Measurements from ENCODE around the gene ZBTB20. TPM values are rescaled to one million over a fixed set of nuclear protein-coding genes. Genes with fewer than 3 reads are reported as not detected.

ZBTB20 gene
- polyA plus RNA-seq, 10 donors = 2.0 to 4.9 (median 3.7) TPM

DNA sequence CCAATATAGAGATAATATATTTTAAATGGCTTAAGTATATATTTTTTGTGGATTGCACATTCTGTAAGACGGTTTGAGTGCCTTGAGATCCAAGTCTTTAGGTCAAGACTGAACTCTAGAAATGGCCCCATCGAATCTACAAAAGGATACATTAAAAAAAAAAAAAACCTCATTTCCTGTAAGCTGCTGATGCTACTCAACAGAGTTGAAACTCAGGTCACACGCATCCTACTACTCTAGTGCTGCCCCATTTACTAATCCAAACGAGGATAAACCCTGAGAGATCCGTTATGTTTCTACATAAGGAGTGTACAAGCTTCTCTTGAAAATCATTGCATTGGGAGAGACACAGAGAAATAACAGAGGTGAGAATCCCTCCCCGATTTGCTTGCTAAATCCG, 666.0 kb downstream of the ZBTB20 start:
- DNase-seq = no peak

GRCh38 chr3:114480442-114480841, 666.6 kb downstream of the ZBTB20 start:
- DNase-seq = peak in 2 of 3 donors; percentile 6 to 22

GRCh38 chr3:114478801-114479200, 668.3 kb downstream of the ZBTB20 start:
- DNase-seq = no peak

DNA sequence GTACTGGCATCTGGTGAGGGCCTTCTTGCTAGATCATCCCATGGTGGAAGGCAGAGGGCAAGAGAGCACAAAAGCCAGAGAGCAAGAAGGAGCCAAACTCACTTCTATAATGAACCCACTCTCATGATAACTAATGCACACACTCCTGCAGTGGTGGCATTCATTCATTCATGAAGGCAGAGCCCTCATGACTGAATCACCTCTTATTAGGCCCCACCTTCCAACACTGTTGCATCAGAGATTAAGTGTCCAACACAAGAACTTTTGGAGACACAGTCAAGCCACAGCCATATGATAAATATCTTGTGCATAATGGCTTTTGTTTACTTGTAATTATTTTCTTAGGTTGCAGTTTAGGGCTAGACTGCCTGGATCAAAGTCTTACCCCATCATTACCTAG, 670.6 kb downstream of the ZBTB20 start:
- no peak for DNase-seq

- DNase-seq = no peak
These were observed 675.6 kb downstream of the ZBTB20 start for GRCh38 chr3:114471478-114471877.

- DNase-seq = no peak
These were observed 678.0 kb downstream of the ZBTB20 start for GRCh38 chr3:114469070-114469469.

- no peak for DNase-seq
These were observed 680.3 kb downstream of the ZBTB20 start for GRCh38 chr3:114466816-114467215.

DNA sequence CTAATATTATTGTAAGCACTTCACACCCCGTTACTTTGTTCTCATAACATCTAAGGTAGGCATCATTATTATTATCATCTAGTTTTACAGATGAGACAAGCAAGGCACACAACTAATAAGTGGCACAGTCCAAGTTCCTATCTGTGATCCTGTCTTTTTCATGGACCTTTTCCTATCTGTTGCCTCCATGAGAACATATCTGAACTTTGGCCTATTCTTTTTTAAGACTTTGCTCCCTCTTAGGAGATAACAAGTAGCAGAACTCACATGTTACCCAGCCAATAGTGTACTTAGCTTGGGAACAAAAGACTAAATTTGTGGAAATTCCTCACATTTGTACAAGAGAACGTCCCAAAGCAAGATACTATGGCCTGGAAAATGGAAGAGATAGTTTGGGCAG, 680.8 kb downstream of the ZBTB20 start:
- no peak for DNase-seq

DNA sequence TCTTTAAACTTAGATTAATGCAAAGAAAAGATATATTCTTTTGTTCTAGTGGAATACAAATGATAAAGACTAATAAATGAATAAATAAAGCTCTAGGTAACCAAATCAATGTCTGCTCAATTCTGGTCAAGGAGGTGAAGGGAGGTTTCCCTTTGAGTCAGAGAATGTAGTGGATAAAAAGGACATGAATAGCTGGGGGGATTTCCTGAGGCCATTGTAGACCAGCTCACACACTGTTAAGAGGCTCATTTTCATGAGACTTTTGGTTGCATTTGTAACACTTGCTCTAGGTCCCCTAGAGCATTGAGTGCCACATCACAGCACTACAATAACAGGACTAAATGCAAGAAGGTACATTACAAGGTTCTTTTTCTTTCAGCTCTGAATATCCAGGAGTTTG, 682.5 kb downstream of the ZBTB20 start:
- no peak for DNase-seq

DNA sequence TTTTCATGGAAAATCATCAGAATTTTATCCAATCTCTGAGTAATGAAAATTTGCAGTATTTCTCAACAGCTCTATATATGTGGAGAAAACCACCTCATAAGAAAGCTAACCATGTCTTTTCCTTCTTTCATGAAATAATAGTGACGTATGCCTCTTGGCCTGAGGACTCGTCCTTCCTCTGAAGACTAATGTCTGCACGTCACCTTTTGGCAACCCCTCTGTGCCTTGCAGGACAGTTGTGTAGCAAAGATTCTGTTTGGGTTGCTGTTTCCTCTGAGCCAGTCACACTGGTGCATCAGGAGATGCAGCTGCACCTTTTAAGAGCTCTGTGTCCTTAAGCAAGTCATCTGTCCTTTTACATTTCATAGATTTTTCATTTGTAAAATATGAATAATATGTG, 684.3 kb downstream of the ZBTB20 start:
- DNase-seq = no peak

DNA sequence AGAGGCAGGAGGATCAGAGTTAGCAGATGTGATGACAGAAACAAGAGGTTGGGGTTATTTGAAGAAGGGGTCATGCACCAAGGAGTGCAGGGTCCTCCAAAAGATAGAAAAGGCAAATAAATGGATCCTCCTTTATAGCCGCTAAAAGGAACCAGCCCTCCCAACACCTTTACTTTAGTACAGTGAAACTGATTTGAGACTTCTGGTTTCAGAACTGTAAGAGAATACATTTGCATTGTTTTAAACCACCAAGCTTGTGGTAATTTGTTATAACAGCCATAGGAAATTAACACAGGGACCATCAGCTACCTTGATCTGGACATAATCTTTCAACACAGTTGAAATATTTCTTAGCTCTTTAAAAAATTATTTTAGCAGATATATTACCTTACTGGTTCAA, 686.6 kb downstream of the ZBTB20 start:
- no peak for DNase-seq

- no peak for DNase-seq
These were observed 690.3 kb downstream of the ZBTB20 start for GRCh38 chr3:114456742-114457141.

- no peak for DNase-seq
These were observed 691.7 kb downstream of the ZBTB20 start for GRCh38 chr3:114455432-114455831.

GRCh38 chr3:114454551-114455251, 692.4 kb downstream of the ZBTB20 start:
- DNase-seq = peak; percentile 29 to 72 (median 48)

GRCh38 chr3:114453361-114453780, 693.7 kb downstream of the ZBTB20 start:
- no peak for DNase-seq

DNA sequence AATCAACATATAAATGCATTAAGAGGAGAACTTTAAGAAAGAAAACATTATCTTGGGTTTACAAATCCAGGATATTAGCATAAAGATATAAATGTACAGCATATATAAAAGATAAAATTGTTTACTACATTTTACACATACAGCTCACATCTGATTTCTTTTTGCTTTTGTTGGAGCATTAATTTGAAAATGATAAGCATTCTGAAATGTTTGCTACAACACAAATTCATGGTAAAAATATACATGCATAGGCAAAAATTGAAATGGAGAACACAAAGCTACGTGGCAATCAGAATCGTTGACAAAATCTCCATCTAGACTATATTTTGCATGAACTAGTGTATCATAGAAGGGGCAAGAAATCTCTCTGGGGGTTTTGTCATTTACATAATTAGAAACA, 694.2 kb downstream of the ZBTB20 start:
- no peak for DNase-seq

GRCh38 chr3:114452256-114452655, 694.8 kb downstream of the ZBTB20 start:
- DNase-seq = peak in 1 of 3 donors; percentile 4

DNA sequence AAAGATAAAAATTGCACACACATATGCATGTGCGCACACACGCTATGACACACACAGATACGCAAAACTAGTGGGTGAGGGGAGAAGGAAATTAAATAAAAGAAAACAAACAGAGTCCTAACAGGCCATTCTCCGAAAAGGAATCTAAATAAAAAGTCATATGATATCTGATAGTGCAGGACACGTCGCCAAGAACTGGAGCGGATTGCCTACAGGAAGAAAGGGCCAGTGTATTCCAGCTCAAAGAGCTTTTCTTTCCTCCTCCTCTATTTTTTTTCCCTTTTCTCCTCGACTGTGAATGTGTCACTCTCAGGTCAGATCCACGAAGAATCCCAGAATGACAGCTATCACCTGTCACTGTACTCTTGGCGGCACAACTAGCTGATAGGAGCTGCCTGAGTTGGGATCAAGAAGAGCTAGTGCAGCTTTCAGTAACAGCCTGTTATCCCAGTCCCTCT, 695.5 kb downstream of the ZBTB20 start:
- DNase-seq = peak in 2 of 3 donors; percentile 36 to 39

DNA sequence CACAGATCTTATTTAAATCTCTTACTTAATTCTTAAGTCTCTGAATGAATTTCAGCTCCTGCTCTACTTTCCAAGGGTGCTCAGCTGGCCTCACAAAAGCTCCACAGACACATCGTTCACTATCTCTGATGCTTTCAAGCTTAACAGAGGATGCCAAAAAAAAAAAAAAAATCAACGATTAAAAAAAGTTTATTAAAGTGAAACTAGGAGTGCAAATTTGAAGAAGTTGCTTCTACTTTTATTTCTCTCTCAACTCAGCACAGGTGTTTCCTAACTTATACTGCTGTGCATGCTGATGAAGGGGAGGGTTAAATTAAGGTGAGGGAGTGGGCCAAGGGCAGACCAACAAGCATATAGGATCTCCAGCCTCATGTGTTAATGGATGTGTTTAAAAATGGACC, 696.0 kb downstream of the ZBTB20 start:
- DNase-seq = no peak

DNA sequence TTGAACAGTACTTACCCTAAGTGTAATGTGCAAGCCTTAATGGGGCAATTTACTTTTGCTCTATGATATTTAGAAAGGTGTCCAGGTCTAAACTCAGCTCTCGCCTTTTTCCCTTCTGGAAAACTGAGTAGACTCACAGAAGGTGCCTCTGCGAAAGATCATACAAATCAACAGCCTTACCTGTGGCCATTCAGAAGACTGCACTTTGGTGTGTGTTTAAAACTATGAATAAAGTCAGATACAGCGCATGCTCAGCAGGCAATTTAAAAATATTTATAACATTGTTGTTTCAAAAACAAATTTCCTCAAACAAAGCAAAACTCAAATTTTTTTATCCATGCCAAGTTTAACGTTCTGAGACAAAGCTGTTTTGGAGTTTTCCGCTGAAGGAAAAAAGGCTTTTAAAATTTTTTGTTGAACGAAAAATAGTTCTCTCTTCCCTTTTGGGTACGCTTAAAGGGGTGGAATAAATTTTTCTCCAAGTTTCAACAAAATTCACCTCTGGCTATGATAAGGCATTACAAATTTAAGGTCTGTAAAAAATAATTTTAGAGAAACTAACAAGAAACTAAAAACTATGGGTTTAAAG, 697.0 kb downstream of the ZBTB20 start:
- DNase-seq = no peak

- DNase-seq = no peak
These were observed 697.6 kb downstream of the ZBTB20 start for GRCh38 chr3:114449271-114450007.

DNA sequence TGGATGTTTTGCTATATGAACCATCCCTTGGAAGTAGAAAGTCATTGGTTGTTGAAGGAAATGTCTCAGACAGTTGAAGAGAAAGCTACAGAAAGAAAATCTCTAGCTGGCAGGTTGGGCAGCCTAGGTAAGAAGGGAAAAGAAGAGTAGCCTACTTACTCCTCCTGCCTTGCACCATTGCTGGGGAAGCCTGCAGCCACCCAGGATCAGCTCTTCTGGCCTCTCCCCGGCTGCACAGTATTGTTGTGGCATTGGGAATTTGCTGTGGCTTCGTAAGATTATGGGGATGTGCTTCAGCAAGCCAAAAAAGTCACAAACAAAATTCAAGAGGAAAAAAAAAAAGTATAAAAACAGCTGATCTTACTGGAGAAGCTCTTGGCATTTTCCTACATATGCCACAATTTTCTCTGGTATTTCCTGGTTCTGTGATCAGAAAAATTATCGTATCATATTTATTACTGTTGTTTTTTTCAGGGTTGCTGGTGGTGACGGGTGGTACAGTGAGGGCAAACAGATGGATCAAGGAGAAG, 699.1 kb downstream of the ZBTB20 start:
- DNase-seq = no peak

DNA sequence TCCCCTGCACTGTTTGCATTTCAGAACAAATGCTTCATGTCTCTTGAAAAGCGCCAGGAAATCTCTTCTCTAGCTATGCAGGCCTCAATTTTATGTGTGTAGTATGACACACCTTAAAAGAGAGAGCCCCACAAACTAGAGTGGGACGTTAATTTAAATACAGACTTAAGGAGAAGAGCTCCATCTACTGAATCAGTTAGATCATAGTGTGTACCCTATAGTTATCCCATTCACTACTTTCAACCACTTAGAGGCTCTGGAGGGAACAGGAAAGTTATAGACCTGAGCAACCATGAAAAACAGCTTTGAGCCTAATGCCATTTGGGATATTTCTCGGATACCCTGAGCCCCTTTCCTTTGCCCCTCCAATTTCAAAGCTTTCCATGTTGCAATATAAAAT, 699.5 kb downstream of the ZBTB20 start:
- no peak for DNase-seq

Data from muscle of back (tissue), 11 donors.